Hepatocyte (in vitro differentiated cells): ENCODE results near the gene TMEM164. TPM values are rescaled to one million over a fixed set of nuclear protein-coding genes. Genes with fewer than 3 reads are reported as not detected.

ENCODE experiments used
- DNase-seq: peaks from one replicate; pipeline ENCODE4 v3.0.0-alpha.2; 2016; ENCODE audit warnings: low spot score
- H2AFZ ChIP-seq: fragments of 200-600 bp; sonication (generic); 2 replicates; pipeline ENCODE4 v1.6.0; 2016; ENCODE audit warnings: antibody characterized with exemption, mild to moderate bottlenecking
- H3K27ac ChIP-seq: fragments of 200-600 bp; sonication (generic); 2 replicates; pipeline ENCODE4 v1.5.1; 2016; ENCODE audit warnings: mild to moderate bottlenecking
- H3K27me3 ChIP-seq: fragments of 200-600 bp; sonication (generic); 2 replicates; pipeline ENCODE4 v1.6.1; 2016
- H3K36me3 ChIP-seq: fragments of 200-600 bp; sonication (generic); replicated peaks from 2 replicates; pipeline ENCODE4 v1.5.1; 2016; ENCODE audit warnings: low read depth; ENCODE audit not compliant: insufficient read depth
- H3K4me1 ChIP-seq: fragments of 200-600 bp; sonication (generic); 2 replicates; pipeline ENCODE4 v1.5.1; 2016; ENCODE audit warnings: mild to moderate bottlenecking, moderate library complexity; ENCODE audit not compliant: insufficient read depth
- H3K4me2 ChIP-seq: fragments of 200-600 bp; sonication (generic); 2 replicates; pipeline ENCODE4 v1.6.0; 2016
- H3K4me3 ChIP-seq: fragments of 200-600 bp; sonication (generic); 2 replicates; pipeline ENCODE4 v1.5.1; 2016; ENCODE audit warnings: mild to moderate bottlenecking
- H3K79me2 ChIP-seq: fragments of 200-600 bp; sonication (generic); 2 replicates; pipeline ENCODE4 v1.6.0; 2017; ENCODE audit warnings: mild to moderate bottlenecking
- H3K9me2 ChIP-seq: fragments of 200-600 bp; sonication (generic); replicated peaks from 2 replicates; pipeline ENCODE4 v1.6.0; 2017; ENCODE audit warnings: mild to moderate bottlenecking; ENCODE audit not compliant: insufficient read depth
- H3K9me3 ChIP-seq: fragments of 200-600 bp; sonication (generic); 2 replicates; pipeline ENCODE4 v1.5.1; 2016; ENCODE audit warnings: low read depth, mild to moderate bottlenecking
- H4K20me1 ChIP-seq: fragments of 200-600 bp; sonication (generic); 2 replicates; pipeline ENCODE4 v1.6.0; 2016; ENCODE audit warnings: mild to moderate bottlenecking; ENCODE audit not compliant: insufficient read depth, poor library complexity, severe bottlenecking
- EZH2 ChIP-seq: fragments of 200-600 bp; sonication (generic); IDR thresholded peaks from 2 replicates; pipeline ENCODE4 v1.6.1; 2016; ENCODE audit warnings: antibody characterized with exemption, mild to moderate bottlenecking, borderline replicate concordance
- EZH2phosphoT487 ChIP-seq: fragments of 200-600 bp; sonication (generic); IDR thresholded peaks from one replicate; pipeline ENCODE4 v1.6.1; 2018; ENCODE audit warnings: antibody characterized with exemption, mild to moderate bottlenecking, low read depth, moderate library complexity; ENCODE audit not compliant: unreplicated experiment, severe bottlenecking
- WGBS: methylation state at CpG from one replicate; pipeline ENCODE4 v1.1.6; 2016; ENCODE audit warnings: low lambda C conversion rate; ENCODE audit errors: missing lambda C conversion rate; 5-methylcytosine and 5-hydroxymethylcytosine counted together
- polyA plus RNA-seq: library from polyadenylated mRNA; unstranded; fragments of >200 nt; fragmentation: Nextera tagmentation; extraction: Ambion mirVana; gene quantifications from 2 replicates; pipeline ENCODE4 v1.2.1, GENCODE V29; 2016
- total RNA-seq: library from RNA; depleted of rRNA; stranded (reverse); fragments of >200 nt; gene quantifications from 2 replicates; pipeline ENCODE4 v1.2.3, GENCODE V29; 2014
- TF ChIP-seq, protein P1 (sequence below): fragments of 200-600 bp; sonication (generic); IDR thresholded peaks from 2 replicates; pipeline ENCODE4 v1.5.1; 2016; ENCODE audit warnings: antibody characterized with exemption, mild to moderate bottlenecking; ENCODE audit not compliant: poor library complexity

TMEM164 gene
- total and polyA plus RNA-seq, 2 experiments from 2014 or later = 5.4 to 34.2 TPM

- Histone ChIP-seq H3K4me3 (no peak overlapping the region), H3K36me3 (no peaks in the 10 kb centered on the region), H3K79me2 (no peaks in the 10 kb centered on the region), H2AFZ (no peak overlapping the region), H4K20me1 (no peaks in the 10 kb centered on the region), H3K27ac (no peak overlapping the region), H3K9me2 (no peaks in the 10 kb centered on the region), H3K9me3 (no peaks in the 10 kb centered on the region), H3K4me2 (no peak overlapping the region), H3K27me3 (no peaks in the 10 kb centered on the region), H3K4me1 (no peaks in the 10 kb centered on the region)
- WGBS = 77% methylated on average over 2 of the region's 2 CpGs
- TF ChIP-seq EZH2phosphoT487 = no peak
- TF ChIP-seq EZH2 = no peak
- TF ChIP-seq, protein P1, sequence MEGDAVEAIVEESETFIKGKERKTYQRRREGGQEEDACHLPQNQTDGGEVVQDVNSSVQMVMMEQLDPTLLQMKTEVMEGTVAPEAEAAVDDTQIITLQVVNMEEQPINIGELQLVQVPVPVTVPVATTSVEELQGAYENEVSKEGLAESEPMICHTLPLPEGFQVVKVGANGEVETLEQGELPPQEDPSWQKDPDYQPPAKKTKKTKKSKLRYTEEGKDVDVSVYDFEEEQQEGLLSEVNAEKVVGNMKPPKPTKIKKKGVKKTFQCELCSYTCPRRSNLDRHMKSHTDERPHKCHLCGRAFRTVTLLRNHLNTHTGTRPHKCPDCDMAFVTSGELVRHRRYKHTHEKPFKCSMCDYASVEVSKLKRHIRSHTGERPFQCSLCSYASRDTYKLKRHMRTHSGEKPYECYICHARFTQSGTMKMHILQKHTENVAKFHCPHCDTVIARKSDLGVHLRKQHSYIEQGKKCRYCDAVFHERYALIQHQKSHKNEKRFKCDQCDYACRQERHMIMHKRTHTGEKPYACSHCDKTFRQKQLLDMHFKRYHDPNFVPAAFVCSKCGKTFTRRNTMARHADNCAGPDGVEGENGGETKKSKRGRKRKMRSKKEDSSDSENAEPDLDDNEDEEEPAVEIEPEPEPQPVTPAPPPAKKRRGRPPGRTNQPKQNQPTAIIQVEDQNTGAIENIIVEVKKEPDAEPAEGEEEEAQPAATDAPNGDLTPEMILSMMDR = no peak
- no peak for DNase-seq
Observed at GRCh38 chrX:109995155-109995554, 7.8 kb upstream of the TMEM164 start.

DNA sequence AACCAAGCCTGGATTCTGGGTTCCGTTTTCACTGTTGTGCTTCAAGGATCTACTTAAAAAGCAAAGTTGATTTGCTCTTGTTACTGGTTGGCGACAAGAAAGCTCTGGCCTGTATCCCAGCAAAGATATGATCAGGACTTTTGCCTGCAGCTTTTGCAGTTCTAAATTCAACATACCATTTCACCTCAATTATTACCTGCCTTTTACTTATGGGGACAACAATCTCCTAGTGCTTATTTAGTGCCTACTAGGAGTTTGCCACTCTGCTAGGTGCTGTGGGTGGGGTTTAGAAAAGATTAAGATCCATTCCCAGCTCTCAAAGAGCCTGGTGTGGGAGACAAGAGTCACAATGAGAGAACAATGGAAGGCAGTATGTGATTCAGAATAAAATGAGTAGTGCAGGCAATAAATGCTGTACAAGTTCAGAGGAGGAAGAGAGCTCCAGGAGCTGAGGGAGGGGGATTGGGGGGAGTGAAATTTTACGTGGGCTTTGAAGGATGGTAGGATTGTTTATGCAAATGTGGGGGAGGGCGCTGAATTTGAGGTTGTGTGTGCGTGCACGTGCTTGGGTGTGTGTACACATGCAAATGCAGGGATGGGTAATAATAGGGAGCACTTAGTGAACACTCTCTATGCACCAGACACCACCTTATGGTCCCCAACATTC is 5.0 kb upstream of the TMEM164 start:
- WGBS = 51% methylated on average over 6 of the region's 6 CpGs
- no peak for DNase-seq

DNA sequence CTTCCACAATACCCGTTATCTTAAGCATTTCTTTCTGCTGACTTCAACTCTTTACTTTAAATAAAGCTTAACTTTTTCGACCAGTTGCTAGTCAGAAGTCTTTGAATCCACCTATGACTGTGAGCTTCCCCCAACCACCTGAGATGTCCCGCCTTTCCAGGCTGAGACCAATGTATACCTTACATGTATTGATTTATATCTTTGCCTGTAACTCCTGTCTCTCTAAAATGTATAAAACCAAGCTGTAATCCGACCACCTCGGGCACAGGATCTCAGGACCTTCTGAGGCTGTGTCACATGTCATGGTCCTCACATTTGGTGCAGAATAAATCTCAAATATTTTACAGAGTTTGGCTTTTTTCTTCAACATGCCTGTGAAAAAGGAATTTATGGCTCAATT is 2.9 kb upstream of the TMEM164 start:
- Histone ChIP-seq H3K9me2 (no peaks in the 10 kb centered on the region), H2AFZ (no peak overlapping the region), H3K79me2 (peaks cover 2% of the 10 kb centered on the region), H3K4me2 (no peak overlapping the region), H3K9me3 (no peaks in the 10 kb centered on the region), H3K27me3 (no peaks in the 10 kb centered on the region), H3K4me3 (no peak overlapping the region), H3K4me1 (peaks cover 3% of the 10 kb centered on the region), H3K36me3 (no peaks in the 10 kb centered on the region), H3K27ac (no peak overlapping the region), H4K20me1 (no peaks in the 10 kb centered on the region)
- no peak for DNase-seq
- WGBS = 64% methylated on average over 5 of the region's 5 CpGs
- TF ChIP-seq, protein P1 = no peak
- TF ChIP-seq EZH2 (no peak), EZH2phosphoT487 (no peak)

More for the DNA sequence above, 5.0 kb upstream of the TMEM164 start:
- H3K79me2 ChIP-seq = no peaks in the 10 kb centered on the region
- H3K36me3 ChIP-seq = no peaks in the 10 kb centered on the region
- no peak overlapping the region for H3K4me3 ChIP-seq
- H3K9me3 ChIP-seq = no peaks in the 10 kb centered on the region
- no peaks in the 10 kb centered on the region for H3K9me2 ChIP-seq
- H2AFZ ChIP-seq = no peak overlapping the region
- TF ChIP-seq EZH2 (no peak), EZH2phosphoT487 (no peak)
- TF ChIP-seq, protein P1 = no peak
- no peaks in the 10 kb centered on the region for H4K20me1 ChIP-seq
- no peaks in the 10 kb centered on the region for H3K27me3 ChIP-seq
- H3K4me2 ChIP-seq = no peak overlapping the region
- H3K4me1 ChIP-seq = no peaks in the 10 kb centered on the region
- H3K27ac ChIP-seq = no peak overlapping the region
